PC-3 (cell line): ENCODE results near the gene FAM131A. TPM values are rescaled to one million over a fixed set of nuclear protein-coding genes. Genes with fewer than 3 reads are reported as not detected.

Source experiments
- ATAC-seq: fragments of 200-7000 bp; cut with Tn5 transposase; 2 replicates; pipeline ENCODE4 v1.9.1; 2020; ENCODE audit warnings: mild to moderate bottlenecking, moderate library complexity
- BruUV-seq: library from RNA; stranded (reverse); fragments of 400-500 nt; replicated peaks from 2 replicates; lab custom pipeline; 2021; lab: Mats Ljungman, UMichigan
- CTCF ChIA-PET: fragments of 300-600 bp; sonication (Branson Sonifier 250); formaldehyde crosslinking; loops from one replicate; lab custom pipeline; 2022; ENCODE audit warnings: antibody characterized with exemption; lab: Charles Lee
- POLR2A ChIA-PET: fragments of 300-600 bp; sonication (Branson Sonifier 250); formaldehyde crosslinking; loops from one replicate; lab custom pipeline; 2022; ENCODE audit warnings: antibody characterized with exemption; ENCODE audit not compliant: unreplicated experiment; lab: Charles Lee
- DNase-seq: peaks from one replicate; pipeline ENCODE4 v3.0.0-alpha.2; 2015
- H2AFZ ChIP-seq: fragments of 300-600 bp; sonication (generic); 2 replicates; pipeline ENCODE4 v1.6.0; 2016; ENCODE audit warnings: antibody characterized with exemption, low read length
- H3F3A ChIP-seq: fragments of 300-600 bp; sonication (generic); one replicate; pipeline ENCODE4 v1.6.0; 2017; ENCODE audit warnings: antibody characterized with exemption, low read length, control low read depth, mild to moderate bottlenecking; ENCODE audit not compliant: unreplicated experiment
- H3K27ac ChIP-seq: fragments of 300-600 bp; sonication (generic); 2 replicates; pipeline ENCODE4 v1.5.1; 2016; ENCODE audit warnings: mild to moderate bottlenecking, low read length
- H3K27me3 ChIP-seq: fragments of 300-600 bp; sonication (generic); 2 replicates; pipeline ENCODE4 v1.6.1; 2016; ENCODE audit warnings: low read length, mixed read lengths
- H3K36me3 ChIP-seq: fragments of 300-600 bp; sonication (generic); 2 replicates; pipeline ENCODE4 v1.6.1; 2016; ENCODE audit warnings: low read depth, mixed run types, low read length, mixed read lengths
- H3K4me1 ChIP-seq: fragments of 300-600 bp; sonication (generic); 2 replicates; pipeline ENCODE4 v1.5.1; 2016; ENCODE audit warnings: low read length; ENCODE audit not compliant: insufficient read depth
- H3K4me2 ChIP-seq: fragments of 300-600 bp; sonication (generic); 2 replicates; pipeline ENCODE4 v1.6.0; 2016; ENCODE audit warnings: low read length
- H3K4me3 ChIP-seq: fragments of 300-600 bp; sonication (generic); 2 replicates; pipeline ENCODE4 v1.5.1; 2016; ENCODE audit warnings: mild to moderate bottlenecking, low read length, mixed read lengths
- H3K79me2 ChIP-seq: fragments of 300-600 bp; sonication (generic); 2 replicates; pipeline ENCODE4 v1.6.1; 2017; ENCODE audit warnings: low read length, mixed read lengths
- H3K9ac ChIP-seq: fragments of 300-600 bp; sonication (generic); 2 replicates; pipeline ENCODE4 v1.6.0; 2016; ENCODE audit warnings: mild to moderate bottlenecking, low read length
- H3K9me2 ChIP-seq: fragments of 300-600 bp; sonication (generic); replicated peaks from 2 replicates; pipeline ENCODE4 v1.6.1; 2016; ENCODE audit warnings: mixed run types, low read length, mixed read lengths
- H3K9me3 ChIP-seq: fragments of 300-600 bp; sonication (generic); 2 replicates; pipeline ENCODE4 v1.6.1; 2016; ENCODE audit warnings: low read length, mixed read lengths
- H4K20me1 ChIP-seq: fragments of 300-600 bp; sonication (generic); 2 replicates; pipeline ENCODE4 v1.6.1; 2016; ENCODE audit warnings: low read length, mixed read lengths
- EZH2 ChIP-seq: fragments of 300-600 bp; sonication (generic); IDR thresholded peaks from one replicate; pipeline ENCODE4 v1.6.1; 2017; ENCODE audit warnings: antibody characterized with exemption, mild to moderate bottlenecking, low read length; ENCODE audit not compliant: unreplicated experiment
- EZH2phosphoT487 ChIP-seq: fragments of 300-600 bp; sonication (generic); IDR thresholded peaks from 2 replicates; pipeline ENCODE4 v1.6.1; 2018; ENCODE audit warnings: mild to moderate bottlenecking, antibody characterized with exemption, low read length, borderline replicate concordance
- intact Hi-C: fragments of 100-400 bp; cut with micrococcal nuclease; formaldehyde crosslinking; loops from 2 replicates; pipeline ENCODE4 v1.9.0; 2023
- total RNA-seq: library from RNA; depleted of rRNA; stranded (reverse); fragments of >200 nt; gene quantifications from 2 replicates; pipeline ENCODE4 v1.2.3, GENCODE V29; 2014
- TF ChIP-seq, protein P1 (sequence below): fragments of 300-600 bp; sonication (generic); conservative IDR thresholded peaks from 2 replicates; pipeline ENCODE4 v1.5.1; 2017; ENCODE audit warnings: antibody characterized with exemption, low read depth, mild to moderate bottlenecking, low read length

FAM131A gene
- total RNA-seq, 1 experiment from 2014 or later = 21.9 TPM

DNA sequence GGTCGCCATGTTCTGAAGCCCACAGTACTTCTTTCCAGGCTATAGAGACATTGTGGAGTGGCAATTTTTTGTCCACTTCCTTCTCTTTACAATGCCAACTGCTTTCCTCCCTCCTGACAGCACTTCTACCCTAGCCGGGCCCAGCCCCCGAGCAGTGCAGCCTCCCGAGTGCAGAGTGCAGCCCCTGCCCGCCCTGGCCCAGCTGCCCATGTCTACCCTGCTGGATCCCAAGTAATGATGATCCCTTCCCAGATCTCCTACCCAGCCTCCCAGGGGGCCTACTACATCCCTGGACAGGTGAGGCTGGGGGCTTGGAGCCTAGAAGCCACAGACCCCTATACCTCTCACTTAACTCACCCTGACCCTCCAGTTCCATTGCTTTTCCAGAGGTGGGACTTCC is 20.2 kb upstream of the FAM131A start:
- Histone ChIP-seq H3K9me3 (no peaks in the 10 kb centered on the region), H3K36me3 (peaks cover 46% of the 10 kb centered on the region), H3K27ac (no peak overlapping the region), H3K4me2 (peak overlapping the region; percentile 96), H4K20me1 (peaks cover 67% of the 10 kb centered on the region), H3K79me2 (peaks cover 74% of the 10 kb centered on the region), H3K27me3 (no peaks in the 10 kb centered on the region), H3K4me1 (peaks cover 45% of the 10 kb centered on the region), H3K9ac (0 out of 2 replicates have a peak overlapping the region, but pooled peaks have one; percentile 100), H3K4me3 (peak overlapping the region; percentile 100), H3F3A (no peaks in the 10 kb centered on the region), H3K9me2 (no peaks in the 10 kb centered on the region), H2AFZ (no peak overlapping the region)
- ATAC-seq = no peak
- intact Hi-C loops = no loop called here
- CTCF ChIA-PET = no interaction called here
- BruUV-seq = no TSS peak
- no peak for DNase-seq
- POLR2A ChIA-PET = interaction anchor here (0.6 kb wide), 1 partner anchor 1460 kb away, joined by 3 read pairs; no protein-coding TSS in a partner anchor
- TF ChIP-seq EZH2 (no peak), EZH2phosphoT487 (no peak)
- TF ChIP-seq, protein P1, sequence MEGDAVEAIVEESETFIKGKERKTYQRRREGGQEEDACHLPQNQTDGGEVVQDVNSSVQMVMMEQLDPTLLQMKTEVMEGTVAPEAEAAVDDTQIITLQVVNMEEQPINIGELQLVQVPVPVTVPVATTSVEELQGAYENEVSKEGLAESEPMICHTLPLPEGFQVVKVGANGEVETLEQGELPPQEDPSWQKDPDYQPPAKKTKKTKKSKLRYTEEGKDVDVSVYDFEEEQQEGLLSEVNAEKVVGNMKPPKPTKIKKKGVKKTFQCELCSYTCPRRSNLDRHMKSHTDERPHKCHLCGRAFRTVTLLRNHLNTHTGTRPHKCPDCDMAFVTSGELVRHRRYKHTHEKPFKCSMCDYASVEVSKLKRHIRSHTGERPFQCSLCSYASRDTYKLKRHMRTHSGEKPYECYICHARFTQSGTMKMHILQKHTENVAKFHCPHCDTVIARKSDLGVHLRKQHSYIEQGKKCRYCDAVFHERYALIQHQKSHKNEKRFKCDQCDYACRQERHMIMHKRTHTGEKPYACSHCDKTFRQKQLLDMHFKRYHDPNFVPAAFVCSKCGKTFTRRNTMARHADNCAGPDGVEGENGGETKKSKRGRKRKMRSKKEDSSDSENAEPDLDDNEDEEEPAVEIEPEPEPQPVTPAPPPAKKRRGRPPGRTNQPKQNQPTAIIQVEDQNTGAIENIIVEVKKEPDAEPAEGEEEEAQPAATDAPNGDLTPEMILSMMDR = no peak

DNA sequence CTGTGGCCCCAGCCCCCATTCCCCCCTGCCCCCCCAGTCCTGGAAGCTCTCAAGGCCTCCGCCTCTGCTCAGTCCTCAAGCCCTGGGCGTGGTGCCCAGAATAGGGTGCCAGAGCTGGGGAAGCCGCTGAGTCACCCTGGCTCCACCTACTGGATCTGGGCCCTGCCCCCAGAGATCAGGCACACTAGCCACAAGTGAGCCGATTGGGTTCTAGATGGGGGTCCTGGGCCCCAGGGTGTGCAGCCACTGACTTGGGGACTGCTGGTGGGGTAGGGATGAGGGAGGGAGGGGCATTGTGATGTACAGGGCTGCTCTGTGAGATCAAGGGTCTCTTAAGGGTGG is 17.3 kb upstream of the FAM131A start:
- DNase-seq = peak; percentile 98
- Histone ChIP-seq H3K4me2 (peak overlapping the region; percentile 81), H4K20me1 (peaks cover 76% of the 10 kb centered on the region), H3K36me3 (peaks cover 73% of the 10 kb centered on the region), H3F3A (no peaks in the 10 kb centered on the region), H3K9me3 (no peaks in the 10 kb centered on the region), H3K9ac (peak overlapping the region; percentile 46; the same call in 1 of the 2 replicates), H3K4me1 (peaks cover 40% of the 10 kb centered on the region), H3K27me3 (no peaks in the 10 kb centered on the region), H3K9me2 (no peaks in the 10 kb centered on the region), H2AFZ (no peak overlapping the region), H3K27ac (peak overlapping the region; percentile 88), H3K4me3 (peak overlapping the region; percentile 52), H3K79me2 (peaks cover 93% of the 10 kb centered on the region)
- ChIA-PET POLR2A (interaction anchor here (0.5 kb wide), 1 partner anchor 168 kb away, joined by 8 read pairs; no protein-coding TSS in a partner anchor), CTCF (interaction anchor here (0.8 to 0.9 kb wide), 2 partner anchors 14 to 26 kb away, joined by 5 read pairs; no protein-coding TSS in a partner anchor)
- intact Hi-C loops = loop anchor here (1.0 kb wide), 1 partner anchor 12 kb away; no protein-coding TSS in a partner anchor
- peak; percentile 80 for ATAC-seq
- TF ChIP-seq EZH2 (no peak), EZH2phosphoT487 (no peak)
- TF ChIP-seq, protein P1 = no peak
- BruUV-seq = no TSS peak

DNA sequence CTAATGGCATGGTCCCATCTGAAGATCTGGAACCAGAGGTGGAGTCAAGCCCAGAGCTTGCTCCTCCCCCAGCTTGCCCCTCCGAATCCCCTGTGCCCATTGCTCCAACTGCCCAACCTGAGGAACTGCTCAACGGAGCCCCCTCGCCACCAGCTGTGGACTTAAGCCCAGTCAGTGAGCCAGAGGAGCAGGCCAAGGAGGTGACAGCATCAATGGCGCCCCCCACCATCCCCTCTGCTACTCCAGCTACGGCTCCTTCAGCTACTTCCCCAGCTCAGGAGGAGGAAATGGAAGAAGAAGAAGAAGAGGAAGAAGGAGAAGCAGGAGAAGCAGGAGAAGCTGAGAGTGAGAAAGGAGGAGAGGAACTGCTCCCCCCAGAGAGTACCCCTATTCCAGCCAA is 15.7 kb upstream of the FAM131A start:
- H3K9ac ChIP-seq = no peak overlapping the region
- no peaks in the 10 kb centered on the region for H3K9me3 ChIP-seq
- TF ChIP-seq, protein P1 = no peak
- no peak for TF ChIP-seq EZH2phosphoT487
- TF ChIP-seq EZH2 = no peak
- DNase-seq (no peak), ATAC-seq (no peak)
- intact Hi-C loops = no loop called here
- no peaks in the 10 kb centered on the region for H3K9me2 ChIP-seq
- H3K27ac ChIP-seq = no peak overlapping the region
- H3K4me3 ChIP-seq = no peak overlapping the region
- no peaks in the 10 kb centered on the region for H3F3A ChIP-seq
- H2AFZ ChIP-seq = no peak overlapping the region
- H3K4me1 ChIP-seq = peaks cover 36% of the 10 kb centered on the region
- H3K79me2 ChIP-seq = peaks cover 88% of the 10 kb centered on the region
- TSS peak; percentile 6 for BruUV-seq
- H3K27me3 ChIP-seq = no peaks in the 10 kb centered on the region
- H4K20me1 ChIP-seq = peaks cover 65% of the 10 kb centered on the region
- H3K36me3 ChIP-seq = peaks cover 81% of the 10 kb centered on the region
- POLR2A ChIA-PET = no interaction called here
- CTCF ChIA-PET = no interaction called here
- H3K4me2 ChIP-seq = no peak overlapping the region
